GM19238 (cell line): ENCODE data around the gene TOMM6.
"Not testable (repeated sequence)": the region's sequence is repeated elsewhere in the genome, so short reads cannot be mapped to it uniquely, and the experiment has no call there.

Experiments used
- DNase-seq: peaks from one replicate; pipeline ENCODE4 v3.0.0; 2011; ENCODE audit warnings: low spot score; ENCODE audit not compliant: insufficient read length

Gene TOMM6

DNA sequence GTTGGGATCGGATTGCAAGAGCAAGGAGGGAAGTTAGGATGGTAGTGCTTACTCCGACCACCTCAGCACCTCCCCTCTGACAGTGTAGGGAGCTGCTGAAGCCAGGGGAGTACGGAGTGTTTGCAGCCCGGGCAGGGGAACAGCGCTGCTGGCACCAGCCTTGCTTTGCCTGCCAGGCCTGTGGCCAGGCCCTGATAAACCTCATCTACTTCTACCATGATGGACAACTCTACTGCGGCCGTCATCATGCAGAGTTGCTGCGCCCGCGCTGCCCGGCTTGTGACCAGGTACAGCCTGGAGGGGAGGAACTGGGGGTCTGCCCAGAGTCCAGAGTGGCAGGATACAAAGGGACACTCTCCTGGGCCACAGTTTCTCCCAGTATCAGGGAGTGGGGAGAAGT lies 2.2 kb upstream of the TOMM6 start:
- no peak for DNase-seq

- DNase-seq, result no peak
These were observed 1.6 kb upstream of the TOMM6 start for GRCh38 chr6:41785689-41786450.

DNA sequence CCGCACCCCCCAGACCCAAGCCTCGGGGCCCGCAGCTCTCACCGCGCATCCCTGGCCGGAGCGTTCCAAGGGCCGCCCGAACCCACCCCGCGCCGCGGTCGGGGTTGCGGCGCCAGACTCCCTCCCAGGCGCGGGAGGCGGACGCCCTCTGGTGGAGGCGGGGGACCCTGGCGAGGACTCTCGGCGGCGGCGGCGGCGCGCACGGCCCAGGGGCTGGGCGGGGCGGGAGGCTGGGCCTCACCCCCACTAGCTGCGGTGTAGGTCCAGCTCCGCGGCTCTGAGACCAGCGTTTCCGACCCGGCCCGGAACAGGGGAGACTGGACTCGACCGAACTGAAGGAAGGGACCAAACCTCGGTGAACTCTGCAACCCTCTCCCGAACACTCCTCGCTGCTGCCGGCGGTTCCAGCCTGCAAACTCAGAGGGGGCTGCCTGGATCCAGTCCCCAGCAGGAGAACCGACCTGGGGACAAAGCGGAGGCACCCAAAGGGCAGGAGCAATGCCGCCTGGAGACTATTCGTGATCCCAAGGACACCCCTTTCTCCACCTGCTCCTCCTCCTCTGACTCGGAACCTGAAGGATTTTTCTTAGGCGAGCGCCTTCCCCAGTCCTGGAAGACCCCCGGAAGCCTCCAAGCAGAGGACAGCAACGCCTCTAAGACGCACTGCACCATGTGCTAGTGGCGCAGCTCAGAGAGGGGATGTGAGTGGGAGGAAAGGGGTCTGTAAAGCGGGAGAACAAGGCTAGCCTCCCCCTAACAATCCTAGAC lies 859 bp upstream of the TOMM6 start:
- DNase-seq, result peak; percentile 87

DNA sequence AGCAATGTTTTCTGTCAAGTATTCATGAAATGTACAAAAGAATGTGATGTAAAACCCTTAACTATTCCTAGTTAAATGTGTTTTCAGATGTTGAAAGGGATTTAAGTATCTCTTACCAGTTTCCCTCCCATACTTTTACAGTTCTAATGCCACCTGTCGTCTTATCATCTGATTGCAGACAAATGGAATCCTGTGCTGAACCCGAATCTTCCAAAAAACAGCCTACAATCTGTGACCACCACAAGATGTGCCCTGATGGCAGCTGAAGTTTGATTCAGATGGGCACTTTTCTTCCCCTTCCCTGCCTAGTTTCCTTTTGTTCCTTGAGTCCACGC lies 1.9 kb downstream of the TOMM6 start:
- DNase-seq, result no peak

- DNase-seq, result no peak
These were observed 2.6 kb downstream of the TOMM6 start for GRCh38 chr6:41790045-41790444.

- no peak for DNase-seq
These were observed 3.8 kb downstream of the TOMM6 start for GRCh38 chr6:41791305-41791704.

DNA sequence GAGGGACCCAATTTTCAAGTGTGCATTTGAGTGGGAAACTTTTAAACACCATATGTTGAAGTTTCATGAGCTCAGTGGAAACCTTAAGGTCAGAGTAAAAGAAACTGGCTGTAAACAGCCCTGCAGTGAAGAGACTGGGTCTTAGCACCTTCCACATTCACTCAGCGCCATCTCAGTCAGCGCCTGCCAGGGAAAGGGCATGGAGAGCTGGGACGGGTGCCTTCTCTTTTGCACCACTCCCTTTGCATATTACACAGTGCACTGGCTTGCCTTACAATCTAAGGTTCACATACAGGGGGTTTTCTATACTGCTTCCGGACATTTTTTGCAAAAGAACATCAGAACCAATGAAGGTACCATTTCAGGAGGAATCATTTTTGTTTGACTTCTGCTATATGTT lies 4.5 kb downstream of the TOMM6 start:
- no peak for DNase-seq

- DNase-seq, result no peak
These were observed 9.0 kb downstream of the TOMM6 start for GRCh38 chr6:41796474-41796873.

DNA sequence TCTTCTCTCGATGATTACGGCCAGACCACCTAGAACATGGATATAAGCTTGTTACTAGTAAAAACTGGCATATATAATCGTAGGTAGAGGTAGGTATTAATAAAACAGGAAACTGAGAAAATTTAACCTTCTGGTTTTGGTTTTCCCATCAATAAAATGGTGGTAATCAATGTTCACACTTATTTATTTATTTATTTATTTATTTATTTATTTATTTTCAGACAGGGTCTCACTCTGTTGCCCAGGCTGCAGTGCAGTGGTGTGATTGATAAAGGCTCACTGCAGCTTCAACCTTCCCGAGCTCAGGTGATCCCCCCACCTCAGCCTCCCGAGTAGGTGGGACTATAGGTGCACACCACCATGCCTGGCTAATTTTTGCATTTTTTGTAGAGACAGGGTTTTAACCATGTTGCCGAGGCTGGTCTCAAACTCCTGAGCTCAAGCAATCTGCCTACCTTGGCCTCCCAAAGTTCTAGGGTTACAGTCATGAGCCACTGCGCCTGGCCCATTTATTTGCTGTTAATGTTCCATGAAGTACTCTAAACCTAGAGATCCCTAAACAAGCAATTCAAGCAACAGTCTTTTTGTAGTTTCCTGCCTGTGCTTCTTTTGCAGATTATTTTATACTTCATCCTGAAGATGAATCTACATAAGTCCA lies 11.5 kb downstream of the TOMM6 start:
- DNase-seq, result no peak

GRCh38 chr6:41799559-41799911 lies 12.0 kb downstream of the TOMM6 start:
- no peak for DNase-seq

DNA sequence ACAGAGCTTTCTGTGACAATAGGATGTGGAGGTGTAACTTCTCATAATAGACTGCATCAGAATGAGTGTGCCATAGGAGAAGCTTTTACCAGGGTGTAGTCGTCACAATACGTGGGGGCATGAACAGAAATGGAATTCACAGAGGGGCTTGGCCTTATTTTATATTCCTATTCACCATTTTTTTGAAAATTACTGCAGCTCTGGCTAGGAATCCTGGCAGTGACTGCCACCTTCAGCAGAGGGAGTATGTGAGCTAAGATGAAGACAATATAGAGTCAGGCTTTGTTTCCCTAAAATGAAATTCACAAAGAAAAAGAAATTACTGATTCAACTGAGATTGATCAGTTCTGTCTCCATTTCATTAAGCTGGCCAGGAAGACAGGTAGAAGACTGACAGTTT lies 13.9 kb downstream of the TOMM6 start:
- no peak for DNase-seq

GRCh38 chr6:41805830-41806774 lies 18.6 kb downstream of the TOMM6 start:
- no peak for DNase-seq

GRCh38 chr6:41811095-41811494 lies 23.6 kb downstream of the TOMM6 start:
- no peak for DNase-seq

DNA sequence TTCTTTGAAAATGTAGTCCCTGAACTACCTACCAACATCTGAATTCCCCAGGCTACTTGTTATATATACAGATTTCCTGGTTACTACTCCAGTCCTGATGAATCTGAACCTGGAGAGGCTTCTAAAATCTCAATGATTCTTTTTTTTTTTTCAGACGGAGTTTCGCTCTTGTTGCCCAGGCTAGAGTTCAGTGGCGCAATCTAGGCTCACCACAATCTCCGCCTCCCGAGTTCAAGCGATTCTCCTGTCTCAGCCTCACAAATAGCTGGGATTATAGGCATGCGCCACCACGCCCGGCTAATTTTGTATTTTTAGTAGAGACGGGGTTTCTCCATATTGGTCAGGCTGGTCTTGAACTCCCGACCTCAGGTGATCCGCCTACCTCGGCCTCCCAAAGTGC lies 24.5 kb downstream of the TOMM6 start:
- DNase-seq, result not testable (repeated sequence)

- no peak for DNase-seq
These were observed 26.0 kb downstream of the TOMM6 start for GRCh38 chr6:41813469-41813868.

- no peak for DNase-seq
These were observed 26.5 kb downstream of the TOMM6 start for GRCh38 chr6:41813956-41814355.

DNA sequence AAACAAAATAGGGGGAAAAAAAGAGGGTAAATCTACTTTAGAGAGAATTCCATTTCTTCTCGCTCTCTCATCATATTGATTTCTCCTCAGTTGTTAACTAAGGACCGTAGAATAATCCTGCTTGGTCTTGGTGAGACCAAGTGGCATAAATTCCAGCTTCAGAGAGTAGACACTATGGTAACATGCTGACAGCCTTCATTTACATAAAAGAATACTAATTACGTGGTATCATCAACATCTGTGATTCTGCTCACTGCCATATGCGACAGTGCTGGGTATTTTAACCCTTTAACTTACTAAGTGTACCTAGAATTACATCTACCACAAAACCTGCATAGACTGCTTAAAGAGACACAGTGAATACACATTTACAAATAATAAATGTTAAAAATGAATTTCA lies 27.1 kb downstream of the TOMM6 start:
- no peak for DNase-seq

GRCh38 chr6:41815587-41815986 lies 28.1 kb downstream of the TOMM6 start:
- DNase-seq, result no peak

GRCh38 chr6:41818271-41819054 lies 31.0 kb downstream of the TOMM6 start:
- no peak for DNase-seq

DNA sequence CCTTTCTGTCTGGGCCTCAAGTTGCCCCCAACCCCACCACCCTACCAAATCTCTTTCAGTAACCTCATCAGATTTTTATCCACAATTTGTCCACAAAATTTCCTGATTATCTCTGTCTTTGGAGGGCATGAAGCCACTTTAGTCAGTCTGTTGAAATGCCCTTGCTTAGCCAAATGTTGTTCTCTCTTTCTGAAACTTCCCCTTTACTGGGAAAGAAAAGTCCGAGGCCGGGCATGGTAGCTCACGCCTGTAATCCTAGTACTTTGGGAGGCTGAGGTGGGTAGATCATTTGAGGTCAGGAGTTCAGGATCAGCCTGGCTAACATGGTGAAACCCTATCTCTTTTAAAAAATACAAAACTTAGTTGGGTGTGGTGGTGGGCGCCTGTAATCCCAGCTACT lies 33.8 kb downstream of the TOMM6 start:
- no peak for DNase-seq

DNA sequence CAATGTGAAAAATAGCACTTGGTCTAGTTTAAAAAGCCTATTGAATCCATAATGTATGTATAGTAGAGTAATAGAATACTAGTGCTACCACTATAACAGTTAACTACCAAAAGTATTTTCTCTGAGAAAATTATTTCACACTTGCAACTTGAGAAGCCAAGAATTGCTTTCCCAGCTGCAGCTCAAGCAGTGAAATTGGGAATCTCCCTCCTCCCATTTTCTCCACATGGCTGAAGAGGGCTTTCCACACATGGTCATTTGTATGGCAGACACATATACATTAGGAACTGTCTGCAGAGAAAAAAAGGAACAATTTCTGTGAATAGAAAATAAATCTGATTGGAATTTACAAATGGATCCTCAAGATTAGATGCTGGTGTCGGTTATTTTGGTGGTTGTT lies 34.5 kb downstream of the TOMM6 start:
- DNase-seq, result no peak
